CD4-positive, alpha-beta T cell treated with Interleukin-17A for 4 hours (primary cell): ENCODE measurements around the gene TNFSF4.

Experiments used
- DNase-seq: peaks from one replicate; pipeline ENCODE4 v3.0.0-alpha.2; 2020; ENCODE audit warnings: mixed read lengths

The TNFSF4 gene

DNA sequence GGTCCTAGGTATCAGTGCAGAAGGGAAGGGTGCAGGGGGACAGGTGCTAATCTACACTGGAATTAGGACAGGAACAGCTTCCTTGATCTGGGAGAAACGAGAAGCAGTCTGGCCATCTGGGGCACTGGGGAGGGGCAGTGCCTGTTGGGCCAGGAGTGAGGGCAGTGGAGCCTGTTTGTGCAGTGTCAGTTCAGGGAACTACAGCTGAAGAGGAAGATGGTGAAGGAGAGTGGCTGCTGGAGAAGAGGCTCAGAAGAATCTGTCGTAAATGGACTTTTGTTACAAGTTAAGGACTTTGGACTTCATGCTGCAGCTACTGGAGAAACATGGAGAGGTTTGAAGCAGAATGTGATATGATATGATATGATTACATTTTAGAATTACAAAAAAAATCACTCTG lies 3.2 kb upstream of the TNFSF4 start:
- no peak for DNase-seq

DNA sequence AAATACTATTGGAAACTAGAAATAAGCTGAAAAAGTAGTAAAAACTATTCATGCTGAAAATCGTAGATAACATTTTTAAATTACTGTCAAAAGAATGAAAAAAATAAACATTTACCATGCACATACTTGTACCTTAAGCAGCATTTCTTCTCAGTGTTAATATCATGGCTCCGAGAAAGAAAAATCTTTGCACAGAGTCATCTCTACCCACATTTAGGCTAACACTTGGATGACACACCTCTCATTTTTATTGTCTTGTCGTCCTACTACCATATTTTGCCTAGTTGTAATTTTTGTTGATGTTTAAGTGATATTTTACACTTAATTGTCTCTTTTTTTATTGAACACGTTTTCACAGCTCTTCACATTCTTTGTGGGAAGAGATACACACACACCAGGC lies 1.7 kb upstream of the TNFSF4 start:
- no peak for DNase-seq

DNA sequence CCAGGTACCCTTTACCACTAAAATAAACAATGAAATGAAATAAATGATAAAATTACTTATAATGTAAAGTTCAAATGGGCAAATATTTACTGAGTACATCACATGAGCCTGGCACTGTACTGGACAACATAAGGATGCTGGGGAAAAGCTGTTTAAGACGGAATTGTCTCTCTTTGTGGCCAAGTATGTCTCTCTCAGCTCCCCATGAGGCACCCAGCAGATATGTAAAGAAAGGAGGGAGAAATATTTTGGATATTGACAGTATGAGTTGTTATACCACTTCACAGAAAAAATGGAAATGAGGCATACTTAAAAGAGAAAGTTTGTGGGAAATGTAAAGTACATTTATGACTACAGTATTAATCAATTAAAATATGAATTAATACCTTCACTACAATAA lies 1.0 kb upstream of the TNFSF4 start:
- DNase-seq = no peak

DNA sequence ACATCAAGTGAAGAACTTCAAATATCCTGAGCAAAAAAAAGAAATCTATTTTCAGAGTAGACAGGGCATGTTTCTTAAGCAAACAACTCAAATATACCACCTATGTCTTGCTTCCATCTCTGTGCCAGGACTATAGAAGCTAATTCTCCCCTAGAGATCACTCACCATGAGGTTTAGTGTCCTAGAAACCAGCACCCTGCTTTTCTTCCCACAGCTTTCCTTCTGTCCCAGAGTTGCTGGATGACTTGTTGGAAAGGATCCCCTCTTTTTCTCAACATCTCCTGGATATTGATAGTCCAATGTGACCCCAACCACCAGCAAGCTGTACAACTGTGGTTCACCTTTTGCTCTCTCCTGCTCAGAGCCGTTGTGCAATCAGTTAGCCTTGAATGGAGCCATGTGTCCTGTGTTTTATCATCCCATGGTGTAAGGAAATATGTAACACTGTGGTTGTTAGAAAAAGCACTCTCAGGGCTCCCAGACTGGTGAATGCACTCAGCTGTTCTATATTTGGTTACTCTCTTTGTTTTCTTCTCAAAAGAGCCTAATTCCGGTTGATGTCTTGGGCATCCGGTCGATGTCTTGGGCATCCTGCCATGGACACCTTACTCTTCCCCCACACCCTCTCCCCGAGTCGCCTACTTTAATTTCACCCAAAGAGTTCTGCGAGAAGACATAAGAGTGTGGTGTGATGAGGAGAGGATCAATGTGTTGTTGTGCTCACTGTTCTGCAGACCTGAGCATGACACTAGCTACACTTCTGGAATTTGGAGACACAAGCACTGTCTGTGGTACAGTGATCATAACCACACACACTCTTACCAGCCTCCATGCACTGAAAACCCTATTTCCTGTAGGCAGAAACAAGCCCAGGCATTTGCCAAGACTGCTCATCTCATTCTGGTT lies 1.7 kb downstream of the TNFSF4 start:
- peak; percentile 58 for DNase-seq

DNA sequence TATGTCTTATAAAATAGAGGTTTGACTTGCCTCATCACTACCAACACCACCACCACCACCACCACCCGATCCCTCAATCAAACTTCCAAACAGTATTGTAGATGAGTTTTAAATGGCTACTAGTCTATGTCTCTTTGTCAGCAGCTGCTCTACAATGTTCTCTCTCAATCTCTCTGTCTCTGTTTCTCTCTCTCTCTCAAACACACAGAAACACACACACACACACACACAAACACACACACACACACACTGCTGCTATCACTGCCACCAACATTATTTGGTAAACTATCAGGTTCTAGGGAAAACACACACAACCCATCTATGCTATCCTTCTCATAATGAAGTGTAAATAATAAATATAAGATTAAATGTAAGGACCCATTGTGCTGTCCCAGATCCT lies 2.4 kb downstream of the TNFSF4 start:
- no peak for DNase-seq

DNA sequence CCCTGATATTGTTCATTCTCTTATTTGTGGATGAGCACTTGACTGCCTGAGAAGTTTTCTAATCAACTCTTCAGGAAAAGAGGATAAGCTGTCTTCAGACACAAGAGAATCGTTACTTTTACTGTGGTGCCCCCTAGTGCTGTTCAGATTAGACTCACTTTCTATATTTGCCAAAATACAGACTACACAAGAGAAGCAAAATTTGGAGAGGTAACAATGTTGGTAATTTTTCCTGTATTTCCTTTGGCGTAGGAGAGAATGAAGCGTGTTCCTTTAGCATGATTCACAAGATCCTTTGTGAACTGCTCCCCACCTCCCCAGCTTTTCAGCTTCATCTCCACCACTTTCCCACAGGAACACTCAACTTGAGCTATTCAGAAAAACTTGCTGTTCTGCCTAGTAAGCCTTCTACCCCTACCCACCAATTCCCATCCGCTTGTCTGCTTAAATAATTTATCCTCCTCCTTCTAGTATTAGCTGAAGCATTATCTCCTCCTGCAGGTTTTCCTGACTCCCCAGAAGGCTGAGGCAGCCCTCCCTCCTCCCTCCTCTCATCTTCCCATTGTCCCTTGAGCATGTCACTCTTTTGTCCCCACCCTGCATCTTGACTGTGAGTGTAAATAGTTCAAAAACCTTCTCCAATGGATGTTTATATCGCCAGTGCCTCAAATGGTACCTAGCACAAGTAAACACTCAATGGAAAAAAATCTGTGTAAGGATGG lies 4.5 kb downstream of the TNFSF4 start:
- peak; percentile 24 for DNase-seq

DNA sequence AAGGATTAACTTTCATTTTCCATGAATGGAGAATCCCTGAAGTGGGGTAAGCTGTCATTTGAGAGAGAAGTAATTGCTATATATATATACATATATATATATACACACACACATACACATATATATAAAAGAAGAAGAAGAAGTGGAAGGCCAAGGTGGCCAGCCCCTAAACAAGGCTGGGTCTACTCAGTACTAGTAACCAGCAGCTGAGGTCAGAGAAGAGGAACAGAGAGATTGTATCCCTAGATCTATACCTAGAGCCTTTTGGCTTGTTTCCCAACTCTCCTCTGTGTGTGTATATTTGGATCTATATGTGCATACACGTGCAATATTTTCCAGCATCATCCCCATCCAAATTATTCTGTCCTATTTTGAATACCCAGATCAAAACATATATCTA lies 5.2 kb downstream of the TNFSF4 start:
- DNase-seq = no peak

DNA sequence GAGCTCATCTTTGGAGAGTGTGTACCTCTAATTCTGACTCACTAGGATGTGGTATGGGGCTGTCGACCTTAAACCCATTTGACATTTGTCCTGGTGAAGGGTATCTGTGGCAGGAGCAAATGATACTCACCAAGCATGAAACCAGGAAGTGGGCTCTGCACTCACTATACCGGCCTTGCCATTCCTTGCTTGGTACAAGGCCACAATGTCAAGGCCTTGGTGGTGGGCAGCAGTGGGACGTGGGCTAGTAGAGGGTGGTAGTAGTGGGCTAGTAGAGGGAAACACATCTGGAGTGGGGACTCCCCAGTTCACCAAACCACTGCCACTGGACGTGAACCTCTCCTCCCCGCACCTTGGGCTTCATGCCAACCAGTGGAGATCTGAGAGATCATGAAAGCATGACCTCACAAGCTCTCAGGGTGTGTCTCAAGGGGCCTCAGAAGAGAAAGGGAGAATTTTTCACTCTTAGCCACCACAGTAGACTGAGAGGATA lies 11.5 kb downstream of the TNFSF4 start:
- DNase-seq = no peak

DNA sequence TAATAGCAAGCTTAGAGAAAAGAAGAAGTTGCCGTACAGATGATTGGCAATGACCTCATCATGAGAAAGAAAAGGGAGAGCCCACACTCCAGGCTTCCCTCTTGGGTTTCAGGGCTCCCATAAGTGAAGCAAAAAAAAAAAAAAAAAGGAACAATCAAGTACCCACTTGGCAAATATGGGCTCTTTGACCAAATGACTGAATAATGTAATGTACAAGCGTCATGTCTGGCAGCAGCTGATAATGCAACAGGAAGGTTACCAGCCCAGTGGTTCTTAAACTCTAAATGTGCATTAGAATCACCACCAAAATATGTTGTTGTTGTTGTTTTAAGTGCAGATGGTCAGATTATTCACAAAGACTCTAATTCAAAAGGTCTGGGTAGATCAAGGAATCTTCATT lies 13.5 kb downstream of the TNFSF4 start:
- DNase-seq = no peak

DNA sequence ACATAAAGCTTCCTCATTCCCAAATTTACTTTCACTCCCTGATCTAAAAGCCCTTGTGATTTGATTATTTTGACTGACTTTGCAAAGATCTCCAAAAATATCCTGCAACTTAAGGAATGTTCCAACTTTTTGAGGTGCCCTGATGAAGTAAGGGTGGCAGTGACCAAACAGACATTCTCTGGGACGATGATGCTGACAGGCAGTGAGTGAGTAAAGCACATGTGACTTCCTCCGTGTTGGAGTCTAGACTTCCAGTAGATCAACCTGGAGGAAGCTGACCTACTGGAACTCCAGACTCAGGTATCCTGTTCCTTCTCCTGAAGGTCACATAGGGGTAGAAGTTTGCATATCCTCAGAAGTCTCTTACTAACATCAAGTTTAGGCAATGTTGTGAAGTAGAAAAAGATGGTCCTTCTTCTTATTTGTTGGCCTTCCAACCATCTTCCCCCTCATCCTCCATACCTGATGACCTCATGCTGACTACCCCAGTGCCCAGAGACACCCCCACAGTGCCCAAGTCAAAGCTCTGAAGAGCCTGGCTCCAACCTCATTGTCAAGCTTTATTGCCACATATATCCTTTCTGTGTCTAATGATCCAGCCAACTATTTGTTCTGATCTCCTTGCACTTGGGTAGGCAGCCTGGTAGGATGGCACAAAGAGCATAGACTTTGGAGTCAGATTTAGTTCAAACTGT lies 16.0 kb downstream of the TNFSF4 start:
- no peak for DNase-seq

DNA sequence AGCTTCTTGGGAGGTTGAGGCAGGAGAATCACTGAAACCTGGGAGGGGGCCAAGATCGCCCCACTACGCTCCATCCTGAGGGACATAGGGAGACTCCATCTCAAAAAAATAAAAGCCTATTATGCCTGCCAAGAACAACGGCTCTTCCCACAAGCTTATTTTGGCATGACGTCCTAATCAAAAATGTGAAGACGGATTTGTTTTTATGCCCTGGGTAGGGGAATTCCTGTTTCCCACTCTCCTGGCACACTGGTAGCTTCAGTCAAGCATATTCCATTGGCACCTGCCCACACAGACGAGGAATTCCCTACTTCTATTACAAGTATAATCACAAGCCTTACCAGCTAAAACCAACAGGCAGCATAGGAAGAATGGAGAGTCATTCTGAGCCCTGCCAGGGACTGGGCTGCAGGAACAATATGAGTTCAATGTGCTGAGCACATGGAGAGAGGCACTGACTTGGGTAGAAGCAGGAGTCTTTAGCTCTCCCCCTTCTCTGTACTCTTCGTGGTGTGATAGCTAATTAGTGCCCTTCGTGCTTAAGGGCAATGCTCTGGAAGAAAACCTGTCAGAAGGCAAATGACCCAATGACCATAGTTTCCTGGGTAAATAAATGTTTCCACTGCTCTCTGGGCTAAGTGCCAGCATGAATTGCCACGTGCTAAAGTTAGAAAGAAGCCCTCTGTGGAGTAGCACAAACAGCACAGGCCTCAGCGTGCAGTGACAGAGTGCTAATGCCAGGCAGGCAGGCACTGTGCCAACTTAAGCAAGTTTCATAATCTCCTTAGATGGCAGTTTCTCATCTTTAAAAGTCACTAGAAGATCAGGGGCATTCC lies 16.8 kb downstream of the TNFSF4 start:
- no peak for DNase-seq

DNA sequence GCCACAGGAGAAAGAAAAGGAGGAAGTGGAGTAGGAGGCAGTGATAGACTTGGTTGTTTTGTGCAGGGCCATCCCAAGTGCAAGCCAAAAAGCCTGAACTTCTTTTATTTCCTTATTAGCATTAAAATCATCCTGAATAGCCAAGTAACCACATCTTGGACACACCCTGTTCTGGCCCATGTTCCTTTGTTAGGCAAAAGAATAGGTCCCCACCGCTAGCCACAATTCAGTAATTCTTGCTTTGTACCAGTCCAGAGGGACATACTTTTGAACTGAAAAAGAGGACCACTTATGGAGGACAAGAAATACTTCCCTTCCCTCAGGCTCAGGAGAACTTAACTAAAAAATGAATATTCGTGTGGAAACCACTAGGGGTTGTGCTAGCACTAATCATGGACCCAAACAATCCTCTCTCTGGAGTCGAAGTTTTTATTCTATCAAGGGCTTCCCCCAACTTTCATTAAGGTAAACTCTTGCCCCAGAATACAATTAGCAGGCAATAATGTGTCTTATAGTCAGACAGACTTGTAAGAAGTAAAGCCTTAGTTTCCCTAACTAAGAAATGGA lies 19.4 kb downstream of the TNFSF4 start:
- DNase-seq = no peak

DNA sequence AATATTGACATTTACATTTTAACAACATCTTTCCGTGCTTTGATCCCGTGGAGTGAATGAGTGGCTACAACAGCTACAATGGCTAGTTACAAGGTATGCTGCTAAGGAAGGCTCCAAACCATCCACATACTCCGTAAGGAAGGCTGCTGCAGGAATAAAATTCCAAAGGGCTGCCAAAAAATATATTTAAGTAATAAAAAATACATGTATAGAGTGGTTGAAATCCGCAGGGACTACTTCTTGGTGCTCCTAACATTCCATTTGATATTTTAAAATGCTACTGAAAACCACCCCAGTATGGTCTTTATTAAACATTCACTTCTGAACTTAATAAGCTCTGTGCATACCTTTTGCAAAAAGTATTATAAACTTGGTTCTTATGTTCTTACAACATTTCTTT lies 25.3 kb downstream of the TNFSF4 start:
- no peak for DNase-seq

DNA sequence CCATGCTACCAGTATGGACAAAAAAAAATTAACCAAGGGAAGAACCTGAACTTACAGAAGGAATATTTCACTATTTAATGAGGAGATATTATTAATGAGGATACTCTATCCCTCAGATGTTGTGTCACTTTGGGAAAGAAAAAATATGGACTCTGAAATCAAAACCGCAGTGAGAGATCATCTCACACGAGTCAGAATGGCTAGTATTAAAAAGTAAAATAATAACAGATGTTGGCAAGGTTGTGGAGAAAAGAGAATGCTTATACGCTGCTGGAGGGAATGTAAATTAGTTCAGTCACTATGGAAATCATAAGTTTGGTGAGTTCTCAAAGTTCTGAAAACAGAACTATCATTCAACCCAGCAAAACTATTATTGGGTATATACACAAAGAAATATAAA lies 30.9 kb downstream of the TNFSF4 start:
- no peak for DNase-seq

DNA sequence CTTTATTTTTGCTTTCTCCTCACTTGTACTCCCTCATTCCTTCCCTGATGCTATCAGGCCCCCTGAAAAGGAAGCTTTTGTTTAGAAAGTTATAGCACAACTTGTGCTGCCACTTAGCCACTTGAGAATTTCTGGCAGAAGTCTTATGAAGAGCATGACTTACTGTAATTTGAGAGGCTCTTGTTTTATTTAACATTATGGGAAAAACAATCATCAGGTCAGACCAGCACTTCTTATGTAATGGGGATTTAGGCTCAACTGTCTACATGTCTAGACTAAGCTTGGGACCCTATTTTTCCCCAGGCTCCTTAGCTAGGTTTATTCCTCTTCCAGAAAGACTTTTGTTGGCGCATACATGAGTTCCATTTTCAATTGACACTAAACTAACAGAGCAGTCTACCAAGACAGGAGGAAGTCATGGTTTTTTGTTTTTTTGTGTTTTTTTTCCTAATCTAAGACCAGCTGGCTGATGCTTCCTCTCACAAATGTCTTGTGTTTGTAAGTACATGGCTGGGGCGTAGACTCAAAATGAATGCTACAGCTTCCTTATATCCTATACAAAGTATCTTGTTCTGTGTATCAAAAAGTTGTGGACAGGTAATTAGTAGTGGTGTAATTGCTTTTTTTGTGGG lies 31.5 kb downstream of the TNFSF4 start:
- no peak for DNase-seq

DNA sequence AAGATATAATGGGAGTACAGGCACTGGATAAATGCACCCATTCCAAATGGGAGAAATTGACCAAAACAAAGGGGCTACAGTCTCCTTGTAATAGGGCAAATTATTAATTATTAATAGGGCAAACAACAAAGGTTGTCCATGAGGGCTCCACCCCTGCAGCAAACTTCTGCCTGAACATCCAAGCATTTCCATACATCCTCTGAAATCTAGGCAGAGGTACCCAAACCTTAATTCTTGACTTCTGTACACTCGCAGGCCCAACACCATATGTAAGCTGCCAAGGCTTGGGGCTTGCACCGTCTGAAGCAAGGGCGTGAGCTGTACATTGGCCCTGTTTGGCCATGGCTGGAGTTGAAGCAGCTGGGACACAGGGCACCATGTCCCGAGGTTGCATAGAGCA lies 33.7 kb downstream of the TNFSF4 start:
- no peak for DNase-seq

DNA sequence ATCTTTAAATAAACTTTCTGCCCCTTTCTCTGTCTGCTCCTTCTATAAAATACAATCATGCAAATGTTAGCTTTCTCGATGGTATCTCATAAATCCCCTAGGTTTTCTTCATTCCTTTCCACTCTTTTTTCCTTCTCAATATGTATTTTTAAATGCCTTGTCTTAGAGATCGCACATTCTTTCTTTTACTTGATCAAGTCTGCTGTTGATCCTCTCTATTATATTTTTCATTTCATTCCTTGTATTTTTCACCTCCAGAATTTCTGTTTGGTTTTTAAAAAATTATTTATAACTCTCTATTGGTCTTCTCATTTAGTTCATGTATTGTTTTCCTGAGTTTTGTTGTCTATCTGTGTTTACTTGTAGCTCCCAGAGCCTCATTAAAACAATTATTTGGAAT lies 36.0 kb downstream of the TNFSF4 start:
- no peak for DNase-seq

DNA sequence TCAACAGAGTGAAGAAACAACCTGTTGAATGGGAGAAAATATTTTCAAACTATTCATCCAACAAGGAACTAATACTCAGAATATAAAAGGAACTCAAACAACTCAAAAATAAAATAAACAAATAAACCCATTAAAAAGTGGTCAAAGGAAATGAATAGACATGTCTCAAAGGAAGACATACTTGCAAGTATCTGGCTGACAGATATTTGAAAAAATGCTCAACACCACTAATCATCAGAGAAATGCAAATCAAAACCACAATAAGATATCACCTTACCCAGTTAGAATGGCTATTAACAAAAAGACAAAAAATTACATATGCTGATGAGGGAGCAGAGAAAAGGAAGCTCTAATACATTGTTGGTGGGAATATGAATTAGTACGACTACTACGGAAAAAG lies 38.2 kb downstream of the TNFSF4 start:
- no peak for DNase-seq

DNA sequence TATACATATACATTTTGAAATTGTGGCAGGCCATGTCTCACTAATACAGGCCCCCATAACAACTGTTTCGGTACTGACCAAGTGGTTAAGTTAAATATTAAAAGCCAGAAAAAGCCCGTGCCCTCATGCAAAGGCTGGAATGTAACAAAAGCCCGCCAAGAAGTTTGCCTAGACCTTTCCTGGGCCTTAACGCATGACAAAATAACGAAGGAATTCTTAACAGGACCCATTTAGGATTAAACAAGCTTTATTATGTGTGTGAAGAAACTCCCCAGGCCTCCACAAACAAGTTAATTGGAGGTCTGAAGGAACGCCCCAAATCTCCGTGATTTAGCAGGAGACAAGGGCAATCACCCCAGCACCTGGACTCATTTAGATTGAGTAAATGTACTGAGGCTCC lies 42.4 kb downstream of the TNFSF4 start:
- DNase-seq = no peak

DNA sequence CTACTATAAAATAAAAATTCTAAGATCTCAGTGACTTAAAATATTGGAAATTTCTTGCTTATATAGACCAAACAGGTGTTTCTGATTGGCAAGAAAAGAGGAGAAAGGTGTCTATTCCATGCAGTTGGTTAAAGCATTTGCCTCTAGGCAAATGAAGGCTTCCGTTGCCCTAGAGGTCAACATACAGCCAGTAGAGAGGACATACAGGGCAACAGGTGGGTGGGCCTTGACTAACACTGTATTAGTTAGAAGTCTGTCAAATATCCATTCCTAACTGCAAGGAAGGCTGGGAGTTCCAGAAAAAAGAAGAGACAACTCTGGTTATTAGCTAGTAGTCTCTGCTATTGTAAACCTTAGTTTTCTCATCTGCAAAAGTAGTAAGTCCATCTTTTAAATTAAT lies 43.0 kb downstream of the TNFSF4 start:
- no peak for DNase-seq

DNA sequence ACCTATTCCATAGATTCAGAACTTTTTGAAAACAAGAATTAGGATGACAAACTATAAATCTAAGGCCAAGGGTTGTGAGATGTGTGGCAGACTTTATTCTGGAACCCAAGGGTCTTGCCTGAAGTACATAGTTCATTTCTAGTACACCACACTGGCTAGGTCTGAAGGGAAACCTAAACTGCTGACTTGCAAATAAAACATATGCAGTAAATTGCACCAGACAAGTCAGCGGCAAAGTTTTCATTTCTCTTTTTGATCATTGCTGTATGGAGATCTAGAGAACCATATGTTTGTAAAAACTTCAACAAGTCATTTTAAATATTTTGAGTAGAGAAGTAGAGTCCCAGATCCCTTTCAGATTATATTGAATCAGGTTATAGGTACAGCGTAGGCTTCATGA lies 43.9 kb downstream of the TNFSF4 start:
- DNase-seq = no peak

DNA sequence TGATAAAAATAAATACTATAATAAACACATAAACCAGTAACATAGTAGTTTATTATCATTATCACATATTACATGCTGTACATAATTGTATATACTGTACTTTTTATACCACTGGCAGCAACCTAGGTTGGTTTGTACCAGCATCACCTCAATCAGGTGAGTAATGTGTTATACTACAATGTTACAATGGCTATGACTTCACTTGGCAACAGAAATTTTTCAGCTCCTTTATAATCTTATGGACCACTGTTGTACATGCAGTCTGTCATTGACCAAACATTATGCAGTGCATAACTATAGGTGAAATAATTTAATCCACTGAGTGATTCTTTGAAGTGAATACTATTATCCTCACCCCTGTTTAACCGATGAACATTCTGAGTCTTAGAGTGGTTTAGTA lies 44.5 kb downstream of the TNFSF4 start:
- DNase-seq = no peak
